Esophagus squamous epithelium (tissue), 4 donors: ENCODE measurements around the gene TRIM24.

Experiments used
- CTCF ChIP-seq, 6 experiments: fragments of 450-650 bp in 4 of 6; fragments of 200-600 bp in 2 of 6; sonication (generic) in 2 of 6; IDR thresholded peaks; one replicate each; pipeline ENCODE4 v1.5.1; 2016 to 2019; ENCODE audit warnings: antibody characterized with exemption in 6 of 6, mild to moderate bottlenecking in 4 of 6, moderate library complexity in 4 of 6
- POLR2A ChIP-seq, 4 donors: fragments of 450-650 bp; IDR thresholded peaks; one replicate each; pipeline ENCODE4 v1.6.1; 2017; ENCODE audit warnings: antibody characterized with exemption in 4 of 4, mild to moderate bottlenecking in 4 of 4, moderate library complexity in 3 of 4

DNA sequence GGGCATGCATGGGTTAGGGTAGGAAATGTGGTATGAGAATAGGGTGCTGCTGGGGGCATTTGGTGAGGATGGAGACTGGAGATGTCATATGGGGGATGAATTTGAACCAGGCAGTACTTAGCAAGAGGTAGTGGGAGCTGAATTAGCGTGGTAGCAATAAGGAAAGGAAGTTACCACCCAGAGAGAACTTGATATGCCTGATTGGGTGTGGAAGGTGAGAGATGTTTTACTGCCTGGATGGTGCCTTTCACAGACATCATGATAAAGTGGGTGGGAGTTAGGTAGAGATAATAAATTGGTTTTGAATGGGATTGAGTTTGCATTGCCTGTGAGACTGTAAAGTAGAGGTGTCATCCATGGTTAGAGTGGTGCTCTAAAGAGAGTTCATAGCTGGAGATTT is 46.7 kb downstream of the TRIM24 start:
- TF ChIP-seq CTCF (IDR thresholded peaks at IDR 0.05), result no peak
- TF ChIP-seq POLR2A (IDR thresholded peaks at IDR 0.05), result no peak
